ENCODE measurements around the gene PALB2. TPM values are rescaled to one million over a fixed set of nuclear protein-coding genes. Genes with fewer than 3 reads are reported as not detected.
A peak's percentile ranks its signal among the peaks of the same experiment; 100 is the strongest.

PALB2 gene
- polyA plus RNA-seq, 4 donors: 10.3 to 19.6 (median 14.0) TPM

GRCh38 chr16:23678430-23679273 lies 37.5 kb upstream of the PALB2 start, which contains the start of gene PLK1:
Gene PLK1, plus strand, starts transcription at chr16:23678889. Its CDS starts 44 bp downstream, at chr16:23678933.
- no peaks in the 10 kb centered on the region for H3K27me3 ChIP-seq (ENCODE audit: control insufficient read depth in 3 of 3, insufficient read depth in 3 of 3, low read length in 3 of 3)
- H3K4me3 ChIP-seq (ENCODE audit: low read depth in 1 of 3, low read length in 3 of 3): peak within 1 kb of the TSS; percentile 41 to 61 (median 56)
- no peaks in the 10 kb centered on the region for H3K9me3 ChIP-seq (ENCODE audit: control insufficient read depth in 2 of 2, insufficient read depth in 1 of 2, low read depth in 1 of 2, low read length in 1 of 2)
- peaks cover 0 to 32% (median 2%) of the 10 kb centered on the region in 3 donors for H3K36me3 ChIP-seq (ENCODE audit: control insufficient read depth in 3 of 3, insufficient read depth in 2 of 3, low read depth in 1 of 3, low read length in 3 of 3)
- no peak for FAIRE-seq
- WGBS, 3 donors: 1% methylated on average over 72 to 75 of the region's 75 CpGs
- H3K27ac ChIP-seq (ENCODE audit: low read depth in 1 of 3, low read length in 2 of 3): peak within 1 kb of the TSS in 1 of 3 donors; percentile 1
- peak; percentile 87 to 91 for DNase-seq
- H3K4me1 ChIP-seq (ENCODE audit: control insufficient read depth in 3 of 3, insufficient read depth in 2 of 3, low read depth in 1 of 3, low read length in 2 of 3): peaks cover 0 to 12% (median 7%) of the 10 kb centered on the region in 3 donors

DNA sequence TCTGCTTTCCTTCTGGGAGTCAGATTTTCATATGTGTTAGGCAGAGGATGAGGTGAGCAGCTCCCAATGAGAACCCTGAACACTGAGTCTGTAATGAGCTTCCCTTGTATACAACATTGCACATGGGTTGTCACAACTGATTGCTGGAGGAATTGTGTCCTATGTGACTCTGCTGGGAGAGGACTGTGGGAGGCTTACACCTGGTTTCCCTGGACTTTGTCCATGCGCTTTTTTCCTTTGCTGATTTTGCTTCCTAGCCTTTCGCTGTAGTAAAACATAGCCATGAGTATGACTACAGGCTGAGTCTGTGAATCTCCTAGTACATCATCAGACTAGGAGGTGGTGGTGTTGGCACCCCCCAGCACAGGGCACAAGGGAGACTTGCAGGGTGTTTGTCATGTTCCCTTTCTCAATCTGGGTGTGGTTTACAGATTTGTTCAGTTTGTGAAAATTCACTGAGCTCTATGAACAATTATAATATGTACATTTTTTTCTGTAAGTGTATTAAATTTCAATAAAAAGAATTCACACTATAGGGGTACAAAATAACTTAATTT lies 35.9 kb upstream of the PALB2 start:
- DNase-seq: peak; percentile 85 to 88
- FAIRE-seq: no peak
- peak overlapping the region in 1 of 3 donors; percentile 32 for H3K27ac ChIP-seq (ENCODE audit: low read depth in 1 of 3, low read length in 2 of 3)
- WGBS, 3 donors: 22 to 73% (median 41%) methylated on average over 2 of the region's 2 CpGs
- H3K36me3 ChIP-seq (ENCODE audit: control insufficient read depth in 3 of 3, insufficient read depth in 2 of 3, low read depth in 1 of 3, low read length in 3 of 3): peaks cover 0 to 30% (median 3%) of the 10 kb centered on the region in 3 donors
- H3K27me3 ChIP-seq (ENCODE audit: control insufficient read depth in 3 of 3, insufficient read depth in 3 of 3, low read length in 3 of 3): no peaks in the 10 kb centered on the region
- peaks cover 0 to 12% (median 7%) of the 10 kb centered on the region in 3 donors for H3K4me1 ChIP-seq (ENCODE audit: control insufficient read depth in 3 of 3, insufficient read depth in 2 of 3, low read depth in 1 of 3, low read length in 2 of 3)
- H3K9me3 ChIP-seq (ENCODE audit: control insufficient read depth in 2 of 2, insufficient read depth in 1 of 2, low read depth in 1 of 2, low read length in 1 of 2): no peaks in the 10 kb centered on the region
- no peak overlapping the region for H3K4me3 ChIP-seq (ENCODE audit: low read depth in 1 of 3, low read length in 3 of 3)

- Histone ChIP-seq H3K9me3 (ENCODE audit: control insufficient read depth in 2 of 2, insufficient read depth in 1 of 2, low read depth in 1 of 2, low read length in 1 of 2) (no peaks in the 10 kb centered on the region), H3K4me1 (ENCODE audit: control insufficient read depth in 3 of 3, insufficient read depth in 2 of 3, low read depth in 1 of 3, low read length in 2 of 3) (peaks cover 0 to 18% (median 3%) of the 10 kb centered on the region in 3 donors), H3K27me3 (ENCODE audit: control insufficient read depth in 3 of 3, insufficient read depth in 3 of 3, low read length in 3 of 3) (no peaks in the 10 kb centered on the region), H3K36me3 (ENCODE audit: control insufficient read depth in 3 of 3, insufficient read depth in 2 of 3, low read depth in 1 of 3, low read length in 3 of 3) (peaks cover 3 to 20% (median 5%) of the 10 kb centered on the region in 3 donors), H3K27ac (ENCODE audit: low read depth in 1 of 3, low read length in 2 of 3) (no peak overlapping the region), H3K4me3 (ENCODE audit: low read depth in 1 of 3, low read length in 3 of 3) (no peak overlapping the region)
- 58 to 72% (median 67%) methylated on average over 8 of the region's 8 CpGs for WGBS, 3 donors
- DNase-seq: no peak
- no peak for FAIRE-seq
These were observed 33.0 kb upstream of the PALB2 start for GRCh38 chr16:23673971-23674614.

DNA sequence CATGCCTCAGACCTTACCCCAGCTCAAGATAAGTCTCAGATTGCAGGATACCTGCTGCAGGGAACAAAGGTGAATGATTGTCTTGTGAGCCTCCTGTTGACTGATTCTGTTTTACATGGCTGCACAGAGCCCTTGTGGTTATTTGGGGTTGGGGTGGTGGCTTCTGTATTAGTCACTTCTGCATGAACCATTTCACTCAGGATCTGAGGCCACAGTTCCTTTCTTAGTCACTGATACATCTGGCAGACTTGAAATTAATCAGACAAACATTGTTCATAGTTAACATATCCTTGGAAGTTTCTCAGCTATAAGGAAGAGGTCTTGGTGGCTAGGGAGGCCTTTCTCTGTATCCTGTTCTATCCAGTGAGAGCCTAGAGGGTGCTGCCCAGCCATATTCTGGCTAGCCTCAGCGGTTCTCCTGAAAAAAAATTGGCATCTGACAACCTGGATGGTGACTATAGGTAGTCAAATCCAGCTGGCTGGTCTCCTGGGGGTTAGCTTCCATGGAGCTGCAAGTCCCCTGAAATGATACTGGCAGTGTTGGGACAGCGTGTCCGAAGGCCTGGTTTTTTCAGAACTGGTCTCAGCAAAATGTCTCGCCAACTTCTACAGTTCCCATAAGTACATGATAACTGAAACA lies 29.1 kb upstream of the PALB2 start:
- 88 to 93% (median 89%) methylated on average over 4 of the region's 4 CpGs for WGBS, 3 donors
- Histone ChIP-seq H3K4me1 (ENCODE audit: control insufficient read depth in 3 of 3, insufficient read depth in 2 of 3, low read depth in 1 of 3, low read length in 2 of 3) (peaks cover 0 to 6% (median 0%) of the 10 kb centered on the region in 3 donors), H3K36me3 (ENCODE audit: control insufficient read depth in 3 of 3, insufficient read depth in 2 of 3, low read depth in 1 of 3, low read length in 3 of 3) (peaks cover 17 to 29% (median 18%) of the 10 kb centered on the region in 3 donors), H3K9me3 (ENCODE audit: control insufficient read depth in 2 of 2, insufficient read depth in 1 of 2, low read depth in 1 of 2, low read length in 1 of 2) (no peaks in the 10 kb centered on the region), H3K27me3 (ENCODE audit: control insufficient read depth in 3 of 3, insufficient read depth in 3 of 3, low read length in 3 of 3) (no peaks in the 10 kb centered on the region), H3K4me3 (ENCODE audit: low read depth in 1 of 3, low read length in 3 of 3) (no peak overlapping the region), H3K27ac (ENCODE audit: low read depth in 1 of 3, low read length in 2 of 3) (no peak overlapping the region)
- no peak for FAIRE-seq
- DNase-seq: peak in 1 of 2 donors; percentile 16

DNA sequence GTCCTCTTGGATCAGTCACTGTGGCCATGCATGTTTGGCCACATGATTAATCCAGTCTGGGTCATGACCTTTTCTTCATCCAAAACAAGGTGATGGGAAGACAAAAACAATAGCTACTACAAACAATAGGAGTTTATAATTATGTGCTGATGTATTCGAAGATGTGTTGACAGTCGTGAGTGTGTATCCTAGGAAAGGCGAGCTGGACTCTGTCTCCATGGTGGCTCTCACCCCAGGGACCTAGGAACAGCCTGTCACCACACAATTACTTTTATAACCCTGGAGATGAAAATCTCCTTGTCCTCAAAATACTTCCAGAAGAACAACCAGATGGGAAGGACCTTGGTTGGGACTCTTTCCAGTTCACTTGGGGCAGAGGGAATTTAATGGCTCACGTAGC lies 27.8 kb upstream of the PALB2 start:
- 92 to 97% (median 94%) methylated on average over 4 of the region's 4 CpGs for whole genome bisulfite sequencing, 3 donors
- Histone ChIP-seq H3K36me3 (ENCODE audit: control insufficient read depth in 3 of 3, insufficient read depth in 2 of 3, low read depth in 1 of 3, low read length in 3 of 3) (peaks cover 17 to 34% (median 21%) of the 10 kb centered on the region in 3 donors), H3K9me3 (ENCODE audit: control insufficient read depth in 2 of 2, insufficient read depth in 1 of 2, low read depth in 1 of 2, low read length in 1 of 2) (no peaks in the 10 kb centered on the region), H3K4me3 (ENCODE audit: low read depth in 1 of 3, low read length in 3 of 3) (no peak overlapping the region), H3K27ac (ENCODE audit: low read depth in 1 of 3, low read length in 2 of 3) (no peak overlapping the region), H3K27me3 (ENCODE audit: control insufficient read depth in 3 of 3, insufficient read depth in 3 of 3, low read length in 3 of 3) (no peaks in the 10 kb centered on the region), H3K4me1 (ENCODE audit: control insufficient read depth in 3 of 3, insufficient read depth in 2 of 3, low read depth in 1 of 3, low read length in 2 of 3) (peaks cover 0 to 6% (median 0%) of the 10 kb centered on the region in 3 donors)
- FAIRE-seq (no peak), DNase-seq (no peak)

- Histone ChIP-seq H3K4me1 (ENCODE audit: control insufficient read depth in 3 of 3, insufficient read depth in 2 of 3, low read depth in 1 of 3, low read length in 2 of 3) (peaks cover 0 to 6% (median 0%) of the 10 kb centered on the region in 3 donors), H3K36me3 (ENCODE audit: control insufficient read depth in 3 of 3, insufficient read depth in 2 of 3, low read depth in 1 of 3, low read length in 3 of 3) (peaks cover 20 to 36% (median 23%) of the 10 kb centered on the region in 3 donors), H3K9me3 (ENCODE audit: control insufficient read depth in 2 of 2, insufficient read depth in 1 of 2, low read depth in 1 of 2, low read length in 1 of 2) (no peaks in the 10 kb centered on the region), H3K27ac (ENCODE audit: low read depth in 1 of 3, low read length in 2 of 3) (no peak overlapping the region), H3K27me3 (ENCODE audit: control insufficient read depth in 3 of 3, insufficient read depth in 3 of 3, low read length in 3 of 3) (no peaks in the 10 kb centered on the region), H3K4me3 (ENCODE audit: low read depth in 1 of 3, low read length in 3 of 3) (no peak overlapping the region)
- WGBS, 3 donors: 71 to 88% (median 85%) methylated on average over 1 of the region's 1 CpG
- FAIRE-seq (no peak), DNase-seq (no peak)
These were observed 27.1 kb upstream of the PALB2 start for GRCh38 chr16:23668225-23668624.

- Histone ChIP-seq H3K27ac (ENCODE audit: low read depth in 1 of 3, low read length in 2 of 3) (no peak overlapping the region), H3K4me1 (ENCODE audit: control insufficient read depth in 3 of 3, insufficient read depth in 2 of 3, low read depth in 1 of 3, low read length in 2 of 3) (peaks cover 0 to 6% (median 0%) of the 10 kb centered on the region in 3 donors), H3K9me3 (ENCODE audit: control insufficient read depth in 2 of 2, insufficient read depth in 1 of 2, low read depth in 1 of 2, low read length in 1 of 2) (no peaks in the 10 kb centered on the region), H3K36me3 (ENCODE audit: control insufficient read depth in 3 of 3, insufficient read depth in 2 of 3, low read depth in 1 of 3, low read length in 3 of 3) (peaks cover 23 to 31% (median 28%) of the 10 kb centered on the region in 3 donors), H3K27me3 (ENCODE audit: control insufficient read depth in 3 of 3, insufficient read depth in 3 of 3, low read length in 3 of 3) (no peaks in the 10 kb centered on the region), H3K4me3 (ENCODE audit: low read depth in 1 of 3, low read length in 3 of 3) (no peak overlapping the region)
- no peak for FAIRE-seq
- no peak for DNase-seq
- WGBS, 3 donors: 96 to 98% (median 97%) methylated on average over 6 of the region's 6 CpGs
These were observed 26.2 kb upstream of the PALB2 start for GRCh38 chr16:23667355-23667659.

Measured in small intestine (tissue), 7 donors.